AG08395 (cell line): ENCODE measurements around the gene AADACL3.
"Not testable (repeated sequence)": the region's sequence is repeated elsewhere in the genome, so short reads cannot be mapped to it uniquely, and the experiment has no call there.

Experiments used
- DNase-seq: peaks from one replicate; pipeline ENCODE4 v3.0.0; 2012; ENCODE audit warnings: mixed read lengths, low spot score

AADACL3 gene, protein sequence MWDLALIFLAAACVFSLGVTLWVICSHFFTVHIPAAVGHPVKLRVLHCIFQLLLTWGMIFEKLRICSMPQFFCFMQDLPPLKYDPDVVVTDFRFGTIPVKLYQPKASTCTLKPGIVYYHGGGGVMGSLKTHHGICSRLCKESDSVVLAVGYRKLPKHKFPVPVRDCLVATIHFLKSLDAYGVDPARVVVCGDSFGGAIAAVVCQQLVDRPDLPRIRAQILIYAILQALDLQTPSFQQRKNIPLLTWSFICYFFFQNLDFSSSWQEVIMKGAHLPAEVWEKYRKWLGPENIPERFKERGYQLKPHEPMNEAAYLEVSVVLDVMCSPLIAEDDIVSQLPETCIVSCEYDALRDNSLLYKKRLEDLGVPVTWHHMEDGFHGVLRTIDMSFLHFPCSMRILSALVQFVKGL

GRCh38 chr1:12715896-12716437, at the start of gene AADACL3:
Gene AADACL3 (plus strand): TSS chr1:12716110. CDS start chr1:12716177, 67 bp downstream.
- DNase-seq: no peak

GRCh38 chr1:12666141-12666735, 49.7 kb upstream of the AADACL3 start:
- no peak for DNase-seq

DNA sequence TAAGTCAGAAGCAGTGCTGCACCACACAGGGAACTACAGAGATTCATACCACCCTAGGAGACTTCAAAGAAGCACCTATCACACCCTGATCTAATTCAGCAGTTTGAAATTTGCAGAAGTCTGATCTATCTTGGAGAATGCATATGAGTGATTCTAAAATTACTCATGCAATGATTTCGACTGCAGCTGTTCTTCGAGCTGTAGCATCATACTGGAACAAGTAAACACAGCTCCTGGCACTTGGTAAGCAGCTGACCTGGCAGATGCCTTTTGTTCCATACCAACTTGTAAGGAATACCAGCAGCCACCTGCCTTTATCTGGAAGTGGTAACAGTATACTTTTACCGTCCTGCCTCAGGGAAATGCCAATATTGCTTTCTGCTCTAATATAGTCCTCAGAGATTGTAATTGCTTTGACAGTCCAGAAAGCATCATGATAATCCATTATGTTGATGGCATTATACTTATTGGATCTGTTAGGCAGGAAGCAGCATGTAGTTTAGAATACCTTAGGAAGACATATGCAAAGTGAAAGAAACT, 46.3 kb upstream of the AADACL3 start:
- DNase-seq: no peak

GRCh38 chr1:12674358-12674757, 41.6 kb upstream of the AADACL3 start:
- DNase-seq: no peak

GRCh38 chr1:12676122-12676521, 39.8 kb upstream of the AADACL3 start:
- DNase-seq: not testable (repeated sequence)

DNA sequence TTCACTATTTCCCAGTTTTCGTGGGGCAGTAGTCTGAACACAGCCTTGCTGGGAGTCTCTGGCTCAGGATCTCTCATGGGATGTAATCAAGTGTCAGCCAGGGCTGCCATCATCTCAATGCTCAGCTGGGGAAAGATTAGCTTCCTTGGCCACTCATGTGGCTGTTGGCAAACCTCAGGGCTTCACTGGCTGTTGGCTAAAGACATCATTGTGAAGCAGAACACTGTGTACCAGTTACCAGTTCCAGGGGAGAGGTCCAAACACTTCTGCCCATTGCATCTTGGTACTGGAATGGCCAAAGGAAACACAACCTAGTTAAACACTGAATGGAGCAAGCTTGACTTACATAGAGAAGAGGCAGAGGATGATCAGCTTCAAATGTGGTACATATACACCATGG, 38.3 kb upstream of the AADACL3 start:
- no peak for DNase-seq

DNA sequence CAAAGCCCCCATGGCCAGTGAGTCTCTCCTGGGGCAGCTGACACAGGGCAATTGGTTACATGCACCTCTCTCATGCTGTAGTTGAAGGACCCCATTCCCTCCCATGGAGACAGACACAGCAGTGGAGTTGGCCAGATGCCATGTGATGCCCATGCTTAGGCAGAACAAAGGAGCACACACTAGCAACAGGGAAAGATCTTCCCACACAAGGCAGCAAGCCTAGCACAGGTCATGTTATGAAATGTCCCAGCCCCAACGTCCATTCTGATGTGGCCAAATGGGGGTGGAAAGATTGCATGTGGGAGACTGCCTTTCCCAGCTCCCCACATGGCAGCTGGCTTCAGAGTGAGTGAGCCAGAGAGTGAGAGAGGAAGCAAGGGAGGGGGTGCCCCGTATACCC, 37.6 kb upstream of the AADACL3 start:
- DNase-seq: no peak

DNA sequence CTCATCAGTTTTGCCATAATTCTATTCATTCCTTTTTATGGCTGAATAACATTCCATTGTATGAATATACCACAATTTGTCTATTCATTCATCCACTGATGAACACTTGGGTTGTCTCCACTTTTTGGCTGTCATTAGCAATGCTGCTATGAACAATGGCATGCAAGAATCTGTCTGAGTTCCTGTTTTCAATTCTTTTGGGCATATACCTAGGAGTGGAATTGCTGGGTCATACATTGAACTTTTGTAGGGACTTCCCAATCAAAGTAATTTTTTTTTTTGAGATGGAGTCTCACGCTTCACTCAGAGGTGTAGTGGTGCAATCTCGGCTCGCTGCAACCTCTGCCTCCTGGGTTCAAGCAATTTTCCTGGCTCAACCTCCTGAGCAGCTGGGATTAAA, 37.1 kb upstream of the AADACL3 start:
- no peak for DNase-seq

DNA sequence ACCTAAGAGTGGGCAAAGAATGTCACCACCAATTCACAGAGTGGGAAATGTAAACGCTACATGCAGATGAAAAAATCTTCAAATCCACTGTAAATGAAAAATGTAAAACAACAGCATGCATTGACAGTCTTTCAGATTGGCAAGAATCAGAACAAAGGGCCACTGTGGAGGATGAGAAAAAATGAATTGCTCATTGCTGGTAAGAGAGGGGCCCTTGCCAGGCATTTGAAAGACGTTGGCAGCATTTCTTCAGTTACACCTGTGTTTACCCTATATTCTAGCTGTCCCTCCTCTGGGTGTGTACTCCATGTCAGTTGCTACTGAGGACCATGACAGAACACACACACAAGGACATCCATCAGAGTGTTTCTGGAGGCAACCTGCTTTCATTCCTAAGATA, 25.8 kb upstream of the AADACL3 start:
- DNase-seq: no peak

DNA sequence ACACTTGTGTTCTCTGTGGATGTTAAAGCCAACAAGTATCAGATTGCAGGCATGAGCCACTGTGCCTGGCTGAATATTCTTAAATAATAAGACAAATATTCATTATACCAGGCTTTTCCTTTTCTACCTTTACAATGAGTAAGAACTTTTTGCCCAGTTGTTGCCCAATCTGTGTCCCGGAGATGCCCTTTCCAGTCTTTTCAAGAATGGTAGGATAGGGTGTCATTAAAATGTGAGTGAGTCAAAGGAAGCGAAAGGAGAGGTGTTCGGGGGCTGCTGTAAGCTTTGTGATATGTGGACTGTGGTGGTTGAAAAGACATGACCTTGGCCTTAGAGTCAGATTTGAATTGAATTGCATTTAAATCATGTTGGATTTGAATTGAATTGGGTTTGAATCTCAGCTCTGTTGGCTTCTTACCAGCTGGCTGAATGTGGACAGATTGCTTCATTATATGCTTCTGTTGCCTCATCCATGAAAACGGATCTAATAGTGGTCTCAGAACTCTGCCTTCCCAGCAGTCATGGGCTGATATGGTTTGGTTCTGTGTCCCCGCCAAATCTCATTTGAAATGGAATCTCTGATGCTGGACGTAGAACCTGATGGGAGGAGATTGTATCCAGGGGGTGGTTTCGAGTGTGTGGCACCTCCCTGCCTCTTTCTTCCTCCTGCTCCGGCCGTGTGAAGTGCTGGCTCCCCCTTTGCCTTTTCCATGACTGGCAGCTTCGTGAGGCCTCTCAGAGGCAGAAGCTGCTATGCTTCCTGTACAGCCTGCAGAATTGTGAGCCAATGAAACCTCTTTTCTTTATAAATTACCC, 22.7 kb upstream of the AADACL3 start:
- no peak for DNase-seq

DNA sequence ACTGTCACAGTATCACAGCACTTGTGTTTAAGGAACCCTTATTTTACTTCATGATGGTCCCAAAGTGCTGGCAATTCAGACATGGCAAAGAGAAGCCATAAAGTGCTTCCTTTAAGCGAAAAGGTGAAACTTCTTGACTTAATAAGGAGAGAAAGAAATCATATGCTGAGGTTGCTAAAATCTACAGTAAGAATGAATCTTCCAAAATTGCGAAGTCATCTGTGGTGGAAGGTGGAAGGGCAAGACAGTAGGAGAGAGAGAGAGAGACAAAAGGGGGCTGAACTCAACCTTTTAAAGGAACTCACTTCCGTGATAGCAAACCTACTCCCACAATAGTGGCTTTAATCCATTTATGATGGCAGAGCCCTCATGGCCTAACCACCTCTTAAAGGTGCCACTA, 19.3 kb upstream of the AADACL3 start:
- no peak for DNase-seq

GRCh38 chr1:12697397-12697796, 18.5 kb upstream of the AADACL3 start:
- peak; percentile 58 for DNase-seq

DNA sequence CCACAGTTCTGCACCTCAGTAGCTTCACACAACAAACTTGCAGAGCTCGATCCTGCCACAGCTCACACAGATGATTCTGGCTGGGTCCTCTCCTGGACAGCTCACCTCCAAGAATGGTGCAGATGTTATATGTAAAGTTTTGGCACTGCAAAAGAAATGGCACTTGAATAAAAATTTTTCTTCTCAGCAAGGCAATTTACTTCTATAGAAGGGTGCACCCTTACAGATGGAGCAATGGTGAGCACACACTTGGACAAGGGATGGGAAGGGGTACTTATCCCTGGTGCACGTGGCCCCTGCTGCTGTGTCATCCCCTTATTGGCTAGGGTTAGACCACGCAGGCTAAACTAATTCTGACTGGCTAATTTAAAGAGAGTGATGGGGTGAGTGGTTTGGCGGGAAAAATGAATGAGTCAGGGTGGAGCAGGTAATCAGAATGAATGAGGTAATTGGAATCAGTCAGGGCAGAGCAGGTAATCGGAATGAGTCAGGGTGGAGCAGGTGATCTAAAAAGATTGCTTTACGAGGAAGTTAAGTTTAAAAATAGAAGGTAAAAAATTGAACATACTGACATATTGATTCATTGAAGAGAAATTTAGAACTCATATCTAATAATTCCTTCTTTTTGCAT, 12.0 kb upstream of the AADACL3 start:
- no peak for DNase-seq

- no peak for DNase-seq
Measured at GRCh38 chr1:12706061-12706460, 9.8 kb upstream of the AADACL3 start.

GRCh38 chr1:12708396-12709090, 7.4 kb upstream of the AADACL3 start:
- no peak for DNase-seq

DNA sequence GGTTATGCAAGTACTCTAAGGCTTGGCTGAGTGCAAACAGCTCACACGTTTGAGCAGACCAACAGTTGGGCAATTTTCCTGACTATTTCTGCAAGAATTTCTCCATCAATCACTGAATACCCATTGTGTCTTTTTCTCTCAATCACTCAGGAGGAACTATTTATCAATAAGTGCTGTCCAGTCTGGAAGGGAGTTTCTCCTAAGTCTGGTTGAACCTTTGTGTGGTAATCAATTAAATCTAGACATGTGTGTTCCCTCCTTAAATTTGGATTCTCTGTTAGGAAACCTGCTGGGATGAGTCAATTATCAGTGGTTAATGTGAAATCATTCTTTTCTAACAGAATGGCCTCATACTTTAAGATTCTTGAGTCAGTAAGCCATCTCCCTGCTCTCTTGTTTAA, 6.8 kb upstream of the AADACL3 start:
- DNase-seq: peak; percentile 9

DNA sequence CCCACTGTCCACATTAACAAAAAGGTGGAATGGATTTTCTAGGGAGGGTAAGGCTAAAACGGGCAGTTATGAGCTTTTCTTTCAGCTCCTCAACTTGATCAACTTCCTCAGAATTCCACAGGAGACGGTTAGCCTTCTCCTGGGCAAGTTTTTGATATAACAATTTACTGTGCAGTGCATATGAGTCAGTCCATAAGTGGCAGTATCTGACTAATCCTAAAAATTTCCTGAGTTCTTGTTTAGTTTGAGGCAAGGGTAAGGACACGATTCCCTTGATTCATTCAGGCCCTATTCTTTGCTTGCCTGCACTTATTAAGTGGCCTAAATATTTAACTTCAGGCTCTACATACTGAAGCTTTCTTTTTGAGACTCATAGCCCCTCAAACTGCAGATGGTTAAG, 6.2 kb upstream of the AADACL3 start:
- DNase-seq: no peak

DNA sequence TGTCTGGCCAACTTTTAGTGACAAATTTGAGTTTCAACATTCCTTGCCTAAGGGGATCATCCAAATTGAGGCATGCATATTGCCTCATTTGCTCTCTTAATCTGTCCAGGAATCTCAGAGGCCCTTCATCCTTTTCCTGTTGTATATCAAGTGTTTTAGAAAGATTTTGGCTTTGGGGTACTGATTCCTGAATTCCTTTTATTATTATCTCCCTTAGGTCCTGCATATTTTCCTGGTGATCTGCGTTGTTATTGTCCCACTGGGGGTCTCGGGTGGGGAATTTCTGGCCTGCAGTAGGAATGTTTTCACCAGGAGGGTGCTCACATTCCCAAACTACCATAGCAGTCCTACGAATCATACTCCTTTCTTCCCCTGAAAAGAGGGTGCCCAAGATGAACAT, 4.4 kb upstream of the AADACL3 start:
- peak; percentile 18 for DNase-seq

DNA sequence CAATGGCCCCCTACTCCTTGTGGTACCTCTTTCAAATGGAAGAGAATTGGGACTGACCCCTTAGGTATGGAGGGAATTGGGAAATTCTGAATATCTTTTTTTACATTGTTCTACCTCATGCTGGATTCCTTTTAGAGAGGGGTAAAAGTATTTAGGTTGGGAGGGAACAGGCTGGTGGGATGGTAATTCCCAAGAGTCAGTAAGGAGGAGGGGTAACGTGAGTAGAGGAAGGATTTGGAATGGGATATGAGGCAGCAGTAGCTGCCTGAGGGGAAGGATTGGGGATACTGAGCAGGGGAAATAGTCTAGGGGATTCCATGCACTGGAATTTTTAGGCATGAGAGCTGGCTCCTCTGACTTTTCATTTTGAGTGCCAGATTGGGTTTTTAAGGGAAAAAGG, 3.8 kb upstream of the AADACL3 start:
- DNase-seq: no peak

- no peak for DNase-seq
Measured at GRCh38 chr1:12712929-12713328, 3.0 kb upstream of the AADACL3 start.

DNA sequence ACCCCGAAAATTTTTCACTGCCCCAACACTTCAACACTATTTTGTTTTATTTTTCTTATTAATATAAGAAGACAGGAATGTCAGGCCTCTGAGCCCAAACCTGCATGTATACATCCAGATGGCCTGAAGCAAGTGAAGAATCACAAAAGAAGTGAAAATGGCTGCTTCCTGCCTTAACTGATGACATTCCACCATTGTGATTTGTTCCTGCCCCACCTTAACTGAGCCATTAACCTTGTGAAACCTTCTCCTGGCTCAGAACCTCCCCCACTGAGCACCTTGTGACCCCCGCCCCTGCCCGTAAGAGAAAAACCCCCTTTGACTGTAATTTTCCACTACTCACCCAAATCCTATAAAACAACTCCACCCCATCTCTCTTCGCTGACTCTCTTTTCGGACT, 2.3 kb upstream of the AADACL3 start:
- not testable (repeated sequence) for DNase-seq
